Heart left ventricle (tissue), 13 donors: ENCODE measurements around the gene ANKRD33.

ENCODE experiments used
- POLR2A ChIP-seq, 2 donors: fragments of 450-650 bp; IDR thresholded peaks; one replicate each; pipeline ENCODE4 v1.6.1; 2017; ENCODE audit warnings: antibody characterized with exemption in 2 of 2, mild to moderate bottlenecking in 2 of 2, moderate library complexity in 2 of 2
- TF ChIP-seq, protein P1 (sequence below), 12 donors: fragments of 200-600 bp; sonication (generic) in 4 of 12; IDR thresholded peaks; one replicate each; pipeline versions ENCODE4 v1.5.0 to v1.8.0; 2018 to 2022; ENCODE audit warnings: antibody characterized with exemption in 12 of 12, mild to moderate bottlenecking in 5 of 12
- donor health status: ischemic (EF 13 %, LVEDD 7.1; RV severe dilation, severe dysfunction).
- donor health status: DM: no; HTN: yes; CAD: no.
- donor health status: DM: no; HTN: no; CAD: no.
- donor health status: ischemic (EF 25% LVEDD 6.9; RV normal size, moderate dysfunction).
- donor health status: ischemic (EF 25% LVEDD 5.7; RV mildly dilated, moderate dysfunction).
- donor health status: ischemic (EF 35%, LVEDD 5.7; RV mildly dilated, moderate dysfunction).
- donor health status: nonischemic (EF 11% LVEDD 7.7; RV severe dilation, severe dysfunction).
- donor health status: DM: yes; HTN: yes; CAD: no.
- donor health status: PGD.
- donor health status: ischemic (EF 29% LVEDD 5.4; RV normal size, mild dysfunction).
- donor health status: nonischemic (EF 23%, LVEDD 6.1; RV moderate dilation, normal function).

- TF ChIP-seq, protein P1, sequence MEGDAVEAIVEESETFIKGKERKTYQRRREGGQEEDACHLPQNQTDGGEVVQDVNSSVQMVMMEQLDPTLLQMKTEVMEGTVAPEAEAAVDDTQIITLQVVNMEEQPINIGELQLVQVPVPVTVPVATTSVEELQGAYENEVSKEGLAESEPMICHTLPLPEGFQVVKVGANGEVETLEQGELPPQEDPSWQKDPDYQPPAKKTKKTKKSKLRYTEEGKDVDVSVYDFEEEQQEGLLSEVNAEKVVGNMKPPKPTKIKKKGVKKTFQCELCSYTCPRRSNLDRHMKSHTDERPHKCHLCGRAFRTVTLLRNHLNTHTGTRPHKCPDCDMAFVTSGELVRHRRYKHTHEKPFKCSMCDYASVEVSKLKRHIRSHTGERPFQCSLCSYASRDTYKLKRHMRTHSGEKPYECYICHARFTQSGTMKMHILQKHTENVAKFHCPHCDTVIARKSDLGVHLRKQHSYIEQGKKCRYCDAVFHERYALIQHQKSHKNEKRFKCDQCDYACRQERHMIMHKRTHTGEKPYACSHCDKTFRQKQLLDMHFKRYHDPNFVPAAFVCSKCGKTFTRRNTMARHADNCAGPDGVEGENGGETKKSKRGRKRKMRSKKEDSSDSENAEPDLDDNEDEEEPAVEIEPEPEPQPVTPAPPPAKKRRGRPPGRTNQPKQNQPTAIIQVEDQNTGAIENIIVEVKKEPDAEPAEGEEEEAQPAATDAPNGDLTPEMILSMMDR (IDR thresholded peaks at IDR 0.05): no peak
- TF ChIP-seq POLR2A (IDR thresholded peaks at IDR 0.05): no peak
Measured at GRCh38 chr12:51893786-51894185, 5.9 kb downstream of the ANKRD33 start.
